GM12878 (cell line): ENCODE data around the gene IER3. TPM values are rescaled to one million over a fixed set of nuclear protein-coding genes. Genes with fewer than 3 reads are reported as not detected.

Source experiments
- ASH2L ChIP-seq: fragments of 300-600, 200-600 bp; sonication (generic); IDR thresholded peaks from 2 replicates; pipeline ENCODE4 v1.6.1; 2017; ENCODE audit warnings: low read depth, mild to moderate bottlenecking, borderline replicate concordance
- BHLHE40 ChIP-seq, 2 experiments: fragments of 450-650 bp in 1 of 2; IDR thresholded peaks; 2 replicates each; pipeline ENCODE4 v1.6.1; 2011 to 2017; ENCODE audit warnings: low read depth in 2 of 2, borderline replicate concordance in 1 of 2, improper control_type of control experiment in 1 of 2, low read length in 1 of 2, mild to moderate bottlenecking in 1 of 2
- CBFB ChIP-seq: IDR thresholded peaks from 2 replicates; pipeline ENCODE4 v1.6.1; 2016; ENCODE audit warnings: antibody characterized with exemption, low read depth
- CREM ChIP-seq: IDR thresholded peaks from 2 replicates; pipeline ENCODE4 v1.6.1; 2014; ENCODE audit warnings: antibody characterized with exemption, low read depth
- EED ChIP-seq: sonication (generic); IDR thresholded peaks from 2 replicates; pipeline ENCODE4 v1.6.1; 2016; ENCODE audit warnings: antibody characterized with exemption, low read depth
- GATAD2B ChIP-seq: fragments of 450-650 bp; conservative IDR thresholded peaks from 2 replicates; pipeline ENCODE4 v1.6.1; 2017; ENCODE audit warnings: low read depth, mild to moderate bottlenecking, moderate library complexity
- HCFC1 ChIP-seq: fragments of 150-350 bp; IDR thresholded peaks from 2 replicates; pipeline ENCODE4 v1.6.1; 2014; ENCODE audit warnings: low read length
- HDGF ChIP-seq: fragments of 450-650 bp; IDR thresholded peaks from 2 replicates; pipeline ENCODE4 v1.6.1; 2016; ENCODE audit warnings: antibody characterized with exemption
- JUNB ChIP-seq: IDR thresholded peaks from 2 replicates; pipeline ENCODE4 v1.6.1; 2016; ENCODE audit warnings: antibody characterized with exemption, mild to moderate bottlenecking
- LARP7 ChIP-seq: fragments of 450-650 bp; IDR thresholded peaks from 2 replicates; pipeline ENCODE4 v1.6.1; 2017; ENCODE audit warnings: mild to moderate bottlenecking
- NFIC ChIP-seq: IDR thresholded peaks from 2 replicates; pipeline ENCODE4 v1.6.1; 2012; ENCODE audit warnings: low read depth, mild to moderate bottlenecking, inconsistent platforms, low read length, moderate library complexity
- POU2F2 ChIP-seq: IDR thresholded peaks from 3 replicates; pipeline ENCODE4 v1.6.1; 2011; ENCODE audit warnings: low read depth, mild to moderate bottlenecking, low read length, borderline replicate concordance
- RB1 ChIP-seq: fragments of 450-650 bp; formaldehyde crosslinking; IDR thresholded peaks from 2 replicates; pipeline ENCODE4 v1.6.1; 2017; ENCODE audit warnings: mild to moderate bottlenecking, borderline replicate concordance
- SMC3 ChIP-seq: IDR thresholded peaks from 2 replicates; pipeline ENCODE4 v1.6.1; 2011; ENCODE audit warnings: low read length, improper control_type of control experiment, borderline replicate concordance
- SP1 ChIP-seq: IDR thresholded peaks from one replicate; pipeline ENCODE4 v1.6.1; 2011; ENCODE audit warnings: low read depth, low read length
- TARDBP ChIP-seq: IDR thresholded peaks from 2 replicates; pipeline ENCODE4 v1.6.1; 2016; ENCODE audit warnings: borderline replicate concordance
- ZBED1 ChIP-seq: IDR thresholded peaks from 2 replicates; pipeline ENCODE4 v1.6.1; 2016; ENCODE audit warnings: borderline replicate concordance
- polyA plus RNA-seq, 11 experiments: library from polyadenylated mRNA; depleted of rRNA in 4 of 11; unstranded in 6 of 11; stranded (reverse) in 5 of 11; fragments of >200 nt; fragmentation: Nextera tagmentation in 4 of 11; fragmentation: Illumina TruSeq in 1 of 11; extraction: Ambion mirVana in 4 of 11; extraction: Trizol in 1 of 11; gene quantifications; 1 replicate in 1 of 11; 2 replicates in 10 of 11; pipeline versions ENCODE4 v1.2.1 to v1.2.3, GENCODE V29; 2011 to 2016; ENCODE audit warnings: inconsistent platforms in 2 of 11, missing spikeins in 2 of 11, low read depth in 1 of 11
- total RNA-seq, 4 experiments: library from RNA; depleted of rRNA in 3 of 4; stranded (reverse); fragments of >200 nt in 3 of 4; fragmentation: Illumina TruSeq in 1 of 4; extraction: Trizol in 1 of 4; gene quantifications; 2 replicates each; pipeline versions ENCODE4 v1.2.1 to v1.2.3, GENCODE V29; 2013 to 2021
- TF ChIP-seq, protein P1 (sequence below): IDR thresholded peaks from 2 replicates; pipeline ENCODE4 v1.6.1; 2012; ENCODE audit warnings: low read depth, low read length, improper control_type of control experiment
- TF ChIP-seq, protein P2 (sequence below): fragments of 450-650 bp; IDR thresholded peaks from 2 replicates; pipeline ENCODE4 v1.6.1; 2017; ENCODE audit warnings: mild to moderate bottlenecking, moderate library complexity
- TF ChIP-seq, protein P3 (sequence below): fragments of 450-650 bp; IDR thresholded peaks from 2 replicates; pipeline ENCODE4 v1.6.1; 2018; ENCODE audit warnings: borderline replicate concordance, mild to moderate bottlenecking; ENCODE audit not compliant: partially characterized antibody
- TF ChIP-seq, protein P4 (sequence below): fragments of 450-650 bp; IDR thresholded peaks from 2 replicates; pipeline ENCODE4 v1.6.1; 2016; ENCODE audit warnings: mild to moderate bottlenecking

The IER3 gene
- total and polyA plus RNA-seq, 10 of the 15 experiments (the other 5 are each of a cell fraction or from before 2014, with no cell fraction given) = 1.9 to 100 (median 32.3) TPM

DNA sequence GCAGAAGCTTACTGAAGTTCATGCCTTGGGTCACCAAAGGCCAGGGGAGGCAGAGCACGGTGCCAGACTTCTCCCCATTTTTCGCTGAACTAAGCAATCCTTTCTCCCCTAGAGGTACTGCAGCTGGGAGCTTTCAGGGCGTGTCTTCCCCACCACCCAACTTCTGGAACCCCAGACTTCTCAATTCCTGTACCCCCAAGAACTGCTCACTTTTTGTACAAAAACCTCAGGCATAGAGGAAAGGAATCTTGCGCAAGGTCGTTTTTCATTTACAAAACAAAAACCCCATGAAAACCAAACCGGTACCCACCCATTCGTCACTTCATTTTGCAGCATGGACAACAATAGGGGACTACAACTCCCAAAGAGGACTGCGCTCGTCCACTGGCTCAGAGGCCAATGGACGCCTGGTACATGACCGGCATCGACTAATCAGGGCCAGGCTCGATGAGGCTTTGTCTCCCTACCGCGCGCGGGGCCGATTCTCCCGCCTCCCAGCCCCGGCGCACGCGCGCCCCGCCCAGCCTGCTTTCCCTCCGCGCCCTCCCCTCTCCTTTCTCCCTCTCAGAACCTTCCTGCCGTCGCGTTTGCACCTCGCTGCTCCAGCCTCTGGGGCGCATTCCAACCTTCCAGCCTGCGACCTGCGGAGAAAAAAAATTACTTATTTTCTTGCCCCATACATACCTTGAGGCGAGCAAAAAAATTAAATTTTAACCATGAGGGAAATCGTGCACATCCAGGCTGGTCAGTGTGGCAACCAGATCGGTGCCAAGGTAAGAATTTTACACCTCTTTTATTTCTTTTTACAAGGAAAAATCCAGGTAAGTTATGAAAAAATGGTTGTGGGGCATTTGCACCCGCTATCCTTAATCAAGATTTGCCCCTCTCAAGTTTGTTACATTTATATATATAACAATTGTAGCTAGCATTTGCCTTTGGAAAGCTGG, 24.3 kb downstream of the IER3 start, which contains the start of gene TUBB (continued):
- TF ChIP-seq, protein P1, sequence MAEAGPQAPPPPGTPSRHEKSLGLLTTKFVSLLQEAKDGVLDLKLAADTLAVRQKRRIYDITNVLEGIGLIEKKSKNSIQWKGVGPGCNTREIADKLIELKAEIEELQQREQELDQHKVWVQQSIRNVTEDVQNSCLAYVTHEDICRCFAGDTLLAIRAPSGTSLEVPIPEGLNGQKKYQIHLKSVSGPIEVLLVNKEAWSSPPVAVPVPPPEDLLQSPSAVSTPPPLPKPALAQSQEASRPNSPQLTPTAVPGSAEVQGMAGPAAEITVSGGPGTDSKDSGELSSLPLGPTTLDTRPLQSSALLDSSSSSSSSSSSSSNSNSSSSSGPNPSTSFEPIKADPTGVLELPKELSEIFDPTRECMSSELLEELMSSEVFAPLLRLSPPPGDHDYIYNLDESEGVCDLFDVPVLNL = peak; percentile 79; the same call in 1 of the 2 replicates
- peak; percentile 47; the same call in 1 of the 2 replicates for TF ChIP-seq RB1
- peak; percentile 63; the same call in 1 of the 2 replicates for TF ChIP-seq CREM
- TF ChIP-seq SP1 = peak; percentile 84
- peak; percentile 83 for TF ChIP-seq HDGF
- no peak; the same call in 1 of the 2 replicates for TF ChIP-seq EED
- TF ChIP-seq, protein P2, sequence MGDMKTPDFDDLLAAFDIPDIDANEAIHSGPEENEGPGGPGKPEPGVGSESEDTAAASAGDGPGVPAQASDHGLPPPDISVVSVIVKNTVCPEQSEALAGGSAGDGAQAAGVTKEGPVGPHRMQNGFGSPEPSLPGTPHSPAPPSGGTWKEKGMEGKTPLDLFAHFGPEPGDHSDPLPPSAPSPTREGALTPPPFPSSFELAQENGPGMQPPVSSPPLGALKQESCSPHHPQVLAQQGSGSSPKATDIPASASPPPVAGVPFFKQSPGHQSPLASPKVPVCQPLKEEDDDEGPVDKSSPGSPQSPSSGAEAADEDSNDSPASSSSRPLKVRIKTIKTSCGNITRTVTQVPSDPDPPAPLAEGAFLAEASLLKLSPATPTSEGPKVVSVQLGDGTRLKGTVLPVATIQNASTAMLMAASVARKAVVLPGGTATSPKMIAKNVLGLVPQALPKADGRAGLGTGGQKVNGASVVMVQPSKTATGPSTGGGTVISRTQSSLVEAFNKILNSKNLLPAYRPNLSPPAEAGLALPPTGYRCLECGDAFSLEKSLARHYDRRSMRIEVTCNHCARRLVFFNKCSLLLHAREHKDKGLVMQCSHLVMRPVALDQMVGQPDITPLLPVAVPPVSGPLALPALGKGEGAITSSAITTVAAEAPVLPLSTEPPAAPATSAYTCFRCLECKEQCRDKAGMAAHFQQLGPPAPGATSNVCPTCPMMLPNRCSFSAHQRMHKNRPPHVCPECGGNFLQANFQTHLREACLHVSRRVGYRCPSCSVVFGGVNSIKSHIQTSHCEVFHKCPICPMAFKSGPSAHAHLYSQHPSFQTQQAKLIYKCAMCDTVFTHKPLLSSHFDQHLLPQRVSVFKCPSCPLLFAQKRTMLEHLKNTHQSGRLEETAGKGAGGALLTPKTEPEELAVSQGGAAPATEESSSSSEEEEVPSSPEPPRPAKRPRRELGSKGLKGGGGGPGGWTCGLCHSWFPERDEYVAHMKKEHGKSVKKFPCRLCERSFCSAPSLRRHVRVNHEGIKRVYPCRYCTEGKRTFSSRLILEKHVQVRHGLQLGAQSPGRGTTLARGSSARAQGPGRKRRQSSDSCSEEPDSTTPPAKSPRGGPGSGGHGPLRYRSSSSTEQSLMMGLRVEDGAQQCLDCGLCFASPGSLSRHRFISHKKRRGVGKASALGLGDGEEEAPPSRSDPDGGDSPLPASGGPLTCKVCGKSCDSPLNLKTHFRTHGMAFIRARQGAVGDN = no peak
- peak; percentile 90 for TF ChIP-seq HCFC1
- TF ChIP-seq SMC3 = no peak
- TF ChIP-seq ASH2L = no peak
- peak; percentile 47 to 77; a peak in 1 of 4 replicates for TF ChIP-seq BHLHE40 (IDR thresholded peaks at IDR 0.05; ENCODE audit: borderline replicate concordance in 1 of 2, low read depth in 2 of 2, low read length in 1 of 2)
- peak; percentile 79 for TF ChIP-seq GATAD2B
- TF ChIP-seq POU2F2 = peak; percentile 79; the same call in 2 of the 3 replicates
- no peak for TF ChIP-seq NFIC
- TF ChIP-seq CBFB = peak; percentile 64; the same call in 1 of the 2 replicates
- no peak; the same call in 1 of the 2 replicates for TF ChIP-seq ZBED1
- no peak for TF ChIP-seq TARDBP
- TF ChIP-seq, protein P3, sequence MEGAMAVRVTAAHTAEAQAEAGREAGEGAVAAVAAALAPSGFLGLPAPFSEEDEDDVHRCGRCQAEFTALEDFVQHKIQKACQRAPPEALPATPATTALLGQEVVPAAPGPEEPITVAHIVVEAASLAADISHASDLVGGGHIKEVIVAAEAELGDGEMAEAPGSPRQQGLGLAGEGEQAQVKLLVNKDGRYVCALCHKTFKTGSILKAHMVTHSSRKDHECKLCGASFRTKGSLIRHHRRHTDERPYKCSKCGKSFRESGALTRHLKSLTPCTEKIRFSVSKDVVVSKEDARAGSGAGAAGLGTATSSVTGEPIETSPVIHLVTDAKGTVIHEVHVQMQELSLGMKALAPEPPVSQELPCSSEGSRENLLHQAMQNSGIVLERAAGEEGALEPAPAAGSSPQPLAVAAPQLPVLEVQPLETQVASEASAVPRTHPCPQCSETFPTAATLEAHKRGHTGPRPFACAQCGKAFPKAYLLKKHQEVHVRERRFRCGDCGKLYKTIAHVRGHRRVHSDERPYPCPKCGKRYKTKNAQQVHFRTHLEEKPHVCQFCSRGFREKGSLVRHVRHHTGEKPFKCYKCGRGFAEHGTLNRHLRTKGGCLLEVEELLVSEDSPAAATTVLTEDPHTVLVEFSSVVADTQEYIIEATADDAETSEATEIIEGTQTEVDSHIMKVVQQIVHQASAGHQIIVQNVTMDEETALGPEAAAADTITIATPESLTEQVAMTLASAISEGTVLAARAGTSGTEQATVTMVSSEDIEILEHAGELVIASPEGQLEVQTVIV = peak; percentile 84
- TF ChIP-seq, protein P4, sequence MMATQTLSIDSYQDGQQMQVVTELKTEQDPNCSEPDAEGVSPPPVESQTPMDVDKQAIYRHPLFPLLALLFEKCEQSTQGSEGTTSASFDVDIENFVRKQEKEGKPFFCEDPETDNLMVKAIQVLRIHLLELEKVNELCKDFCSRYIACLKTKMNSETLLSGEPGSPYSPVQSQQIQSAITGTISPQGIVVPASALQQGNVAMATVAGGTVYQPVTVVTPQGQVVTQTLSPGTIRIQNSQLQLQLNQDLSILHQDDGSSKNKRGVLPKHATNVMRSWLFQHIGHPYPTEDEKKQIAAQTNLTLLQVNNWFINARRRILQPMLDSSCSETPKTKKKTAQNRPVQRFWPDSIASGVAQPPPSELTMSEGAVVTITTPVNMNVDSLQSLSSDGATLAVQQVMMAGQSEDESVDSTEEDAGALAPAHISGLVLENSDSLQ = peak; percentile 56
- no peak for TF ChIP-seq JUNB
- peak; percentile 27; the same call in 1 of the 2 replicates for TF ChIP-seq LARP7
